WTC11 (cell line): ENCODE results near the gene ABLIM3. TPM values are rescaled to one million over a fixed set of nuclear protein-coding genes. Genes with fewer than 3 reads are reported as not detected.
A peak's percentile ranks its signal among the peaks of the same experiment; 100 is the strongest.

Experiments used
- ATAC-seq: fragments of 200-7000 bp; cut with Tn5 transposase; 2 replicates; pipeline ENCODE4 v1.10.0; 2021; ENCODE audit warnings: mild to moderate bottlenecking, moderate library complexity
- CTCF ChIA-PET: fragments of 300-600 bp; sonication (Branson Sonifier 250); formaldehyde crosslinking; loops from one replicate; lab custom pipeline; 2021; ENCODE audit warnings: antibody characterized with exemption; lab: Charles Lee
- POLR2A ChIA-PET: fragments of 350-600 bp; sonication (Branson Sonifier 250); formaldehyde crosslinking; loops from one replicate; lab custom pipeline; 2021; ENCODE audit warnings: antibody characterized with exemption; lab: Charles Lee
- DNase-seq: peaks from one replicate; pipeline ENCODE4 v3.0.0; 2021; ENCODE audit warnings: low spot score
- H3K27ac Mint-ChIP-seq: 2 replicates; pipeline ENCODE4 v1.8.0; 2021; ENCODE audit warnings: mixed read lengths
- H3K27me3 Mint-ChIP-seq: 2 replicates; pipeline ENCODE4 v1.8.0; 2021; ENCODE audit warnings: low read depth, mild to moderate bottlenecking, moderate library complexity, mixed read lengths
- H3K36me3 Mint-ChIP-seq: 2 replicates; pipeline ENCODE4 v1.8.0; 2021; ENCODE audit warnings: mixed read lengths
- H3K4me1 Mint-ChIP-seq: 2 replicates; pipeline ENCODE4 v1.8.0; 2022; ENCODE audit warnings: mixed read lengths
- H3K4me3 Mint-ChIP-seq: 2 replicates; pipeline ENCODE4 v1.8.0; 2021; ENCODE audit warnings: mild to moderate bottlenecking, moderate library complexity, mixed read lengths
- H3K9me3 Mint-ChIP-seq: 2 replicates; pipeline ENCODE4 v1.8.0; 2021; ENCODE audit warnings: mixed read lengths
- CBFB ChIP-seq: sonication (generic); formaldehyde crosslinking; IDR thresholded peaks from 2 replicates; pipeline ENCODE4 v1.8.1; 2022; ENCODE audit warnings: mild to moderate bottlenecking, low read depth, missing genetic modification reagents
- CREM ChIP-seq: sonication (generic); formaldehyde crosslinking; IDR thresholded peaks from 2 replicates; pipeline ENCODE4 v1.8.1; 2022; ENCODE audit warnings: mild to moderate bottlenecking, missing genetic modification reagents, moderate library complexity
- E2F5 ChIP-seq: sonication (generic); formaldehyde crosslinking; IDR thresholded peaks from 2 replicates; pipeline ENCODE4 v1.8.1; 2022; ENCODE audit warnings: mild to moderate bottlenecking, moderate library complexity, missing genetic modification reagents
- ERG ChIP-seq: fragments of 250-450 bp; sonication (Bioruptor Pico); IDR thresholded peaks from 2 replicates; pipeline ENCODE4 v1.8.0; 2021; ENCODE audit warnings: mild to moderate bottlenecking
- FOXJ3 ChIP-seq: sonication (generic); formaldehyde crosslinking; IDR thresholded peaks from 2 replicates; pipeline ENCODE4 v1.9.0; 2021; ENCODE audit warnings: missing genetic modification reagents, mild to moderate bottlenecking, borderline replicate concordance
- GABPB1 ChIP-seq: sonication (generic); formaldehyde crosslinking; IDR thresholded peaks from 2 replicates; pipeline ENCODE4 v1.8.1; 2023; ENCODE audit warnings: mild to moderate bottlenecking, missing genetic modification reagents
- GRHL2 ChIP-seq: fragments of 250-450 bp; sonication (Bioruptor Pico); IDR thresholded peaks from 2 replicates; pipeline ENCODE4 v1.8.0; 2022; ENCODE audit warnings: mild to moderate bottlenecking, moderate library complexity; ENCODE audit not compliant: insufficient replicate concordance, severe bottlenecking
- HMGXB4 ChIP-seq: sonication (generic); formaldehyde crosslinking; IDR thresholded peaks from 2 replicates; pipeline ENCODE4 v1.8.1; 2023; ENCODE audit warnings: mild to moderate bottlenecking, moderate library complexity, missing genetic modification reagents
- JUN ChIP-seq: sonication (generic); formaldehyde crosslinking; IDR thresholded peaks from 2 replicates; pipeline ENCODE4 v1.8.0; 2023; ENCODE audit warnings: mild to moderate bottlenecking, missing genetic modification reagents
- KAT7 ChIP-seq: sonication (generic); formaldehyde crosslinking; IDR thresholded peaks from 2 replicates; pipeline ENCODE4 v1.8.1; 2023; ENCODE audit warnings: missing genetic modification reagents, mild to moderate bottlenecking, borderline replicate concordance
- MXD4 ChIP-seq: fragments of 250-450 bp; sonication (Bioruptor Pico); IDR thresholded peaks from 2 replicates; pipeline ENCODE4 v1.8.0; 2021; ENCODE audit warnings: mild to moderate bottlenecking, moderate library complexity, borderline replicate concordance
- NFYB ChIP-seq: sonication (generic); formaldehyde crosslinking; conservative IDR thresholded peaks from 2 replicates; pipeline ENCODE4 v1.8.0; 2022; ENCODE audit warnings: low read depth, missing genetic modification reagents
- NR3C1 ChIP-seq: sonication (generic); formaldehyde crosslinking; conservative IDR thresholded peaks from 2 replicates; pipeline ENCODE4 v1.8.1; 2023; ENCODE audit warnings: low read depth, mild to moderate bottlenecking, missing genetic modification reagents
- PRRX2 ChIP-seq: fragments of 250-450 bp; sonication (Bioruptor Pico); IDR thresholded peaks from 2 replicates; pipeline ENCODE4 v1.8.0; 2021; ENCODE audit warnings: mild to moderate bottlenecking
- RELA ChIP-seq: sonication (generic); formaldehyde crosslinking; IDR thresholded peaks from 2 replicates; pipeline ENCODE4 v1.8.1; 2022; ENCODE audit warnings: missing genetic modification reagents, mild to moderate bottlenecking, borderline replicate concordance
- RORB ChIP-seq: fragments of 250-450 bp; sonication (Bioruptor Pico); IDR thresholded peaks from 2 replicates; pipeline ENCODE4 v1.9.0; 2021; ENCODE audit warnings: mild to moderate bottlenecking
- ZBTB43 ChIP-seq: sonication (generic); formaldehyde crosslinking; IDR thresholded peaks from 2 replicates; pipeline ENCODE4 v1.8.1; 2023; ENCODE audit warnings: mild to moderate bottlenecking, missing genetic modification reagents
- ZNF121 ChIP-seq: sonication (generic); formaldehyde crosslinking; IDR thresholded peaks from 2 replicates; pipeline ENCODE4 v1.8.0; 2023; ENCODE audit warnings: missing genetic modification reagents
- ZNF232 ChIP-seq: sonication (generic); formaldehyde crosslinking; IDR thresholded peaks from 2 replicates; pipeline ENCODE4 v1.8.0; 2022; ENCODE audit warnings: mild to moderate bottlenecking, missing genetic modification reagents
- ZNF281 ChIP-seq: sonication (generic); formaldehyde crosslinking; IDR thresholded peaks from 2 replicates; pipeline ENCODE4 v1.8.0; 2023; ENCODE audit warnings: mild to moderate bottlenecking, missing genetic modification reagents
- ZNF423 ChIP-seq: fragments of 250-450 bp; sonication (Bioruptor Pico); IDR thresholded peaks from 2 replicates; pipeline ENCODE4 v2.1.2; 2022; ENCODE audit warnings: mild to moderate bottlenecking, moderate library complexity
- total RNA-seq: library from RNA; stranded (reverse); gene quantifications from 3 replicates; pipeline ENCODE4 v1.2.3, GENCODE V29; 2021

The ABLIM3 gene
- total RNA-seq, 1 experiment from 2014 or later: 0.33 TPM

- no peak for ATAC-seq
- no peak for DNase-seq
- Mint-ChIP-seq H3K27me3 (no peaks in the 10 kb centered on the region), H3K4me1 (no peaks in the 10 kb centered on the region), H3K36me3 (no peaks in the 10 kb centered on the region), H3K27ac (no peak overlapping the region), H3K4me3 (no peak overlapping the region), H3K9me3 (no peaks in the 10 kb centered on the region)
- peak; percentile 47; the same call in 1 of the 2 replicates for TF ChIP-seq GABPB1 (CRISPR knock-in tag)
- no peak for TF ChIP-seq ERG (CRISPR knock-in tag)
- no peak for TF ChIP-seq MXD4
- POLR2A ChIA-PET: no interaction called here
- CTCF ChIA-PET: interaction anchor here (0.9 to 1.7 kb wide), 4 partner anchors 9 to 77 kb away, joined by 3 to 5 read pairs (median 4); partner anchors contain the start of gene ABLIM3
Observed at GRCh38 chr5:149161026-149161687, 19.9 kb downstream of the ABLIM3 start.

- DNase-seq (no peak), ATAC-seq (no peak)
- Mint-ChIP-seq H3K4me3 (no peak overlapping the region), H3K4me1 (no peaks in the 10 kb centered on the region), H3K27ac (no peak overlapping the region), H3K36me3 (no peaks in the 10 kb centered on the region), H3K9me3 (no peaks in the 10 kb centered on the region), H3K27me3 (no peaks in the 10 kb centered on the region)
- CTCF ChIA-PET: interaction anchor here (1.5 to 1.7 kb wide), 2 partner anchors 10 to 37 kb away, joined by 4 to 5 read pairs; no protein-coding TSS in a partner anchor
- POLR2A ChIA-PET: no interaction called here
- TF ChIP-seq JUN (CRISPR knock-in tag) (no peak), ZNF281 (CRISPR knock-in tag) (no peak), RELA (CRISPR knock-in tag) (no peak), CBFB (no peak), ZNF423 (CRISPR knock-in tag) (no peak), E2F5 (no peak), FOXJ3 (CRISPR knock-in tag) (no peak), PRRX2 (CRISPR knock-in tag) (no peak), HMGXB4 (CRISPR knock-in tag) (no peak)
Observed at GRCh38 chr5:149161850-149162249, 20.6 kb downstream of the ABLIM3 start.

- H3K4me3 Mint-ChIP-seq: no peak overlapping the region
- ChIA-PET POLR2A (no interaction called here), CTCF (interaction anchor here (1.7 kb wide), 1 partner anchor 37 kb away, joined by 5 read pairs; no protein-coding TSS in a partner anchor)
- no peaks in the 10 kb centered on the region for H3K27me3 Mint-ChIP-seq
- DNase-seq: no peak
- no peaks in the 10 kb centered on the region for H3K9me3 Mint-ChIP-seq
- H3K27ac Mint-ChIP-seq: no peak overlapping the region
- H3K4me1 Mint-ChIP-seq: no peaks in the 10 kb centered on the region
- no peaks in the 10 kb centered on the region for H3K36me3 Mint-ChIP-seq
- TF ChIP-seq KAT7 (CRISPR knock-in tag): no peak
- TF ChIP-seq CREM (CRISPR knock-in tag): no peak
- TF ChIP-seq NR3C1 (CRISPR knock-in tag): no peak
- no peak for TF ChIP-seq NFYB (CRISPR knock-in tag)
- no peak for TF ChIP-seq GRHL2 (CRISPR knock-in tag)
- TF ChIP-seq CBFB: no peak
- no peak for TF ChIP-seq ZNF232
- TF ChIP-seq RELA (CRISPR knock-in tag): no peak
- no peak for TF ChIP-seq ZNF121 (CRISPR knock-in tag)
- no peak for TF ChIP-seq RORB (CRISPR knock-in tag)
- no peak for TF ChIP-seq ZBTB43
- no peak for ATAC-seq
Observed at GRCh38 chr5:149162401-149163084, 21.2 kb downstream of the ABLIM3 start.
